ENCODE results near the gene EFCAB12.
"Not testable (repeated sequence)": the region's sequence is repeated elsewhere in the genome, so short reads cannot be mapped to it uniquely, and the experiment has no call there.

Gene EFCAB12

GRCh38 chr3:129364811-129365210, 63.6 kb downstream of the EFCAB12 start:
- not testable (repeated sequence) for DNase-seq

GRCh38 chr3:129363356-129363755, 65.1 kb downstream of the EFCAB12 start:
- DNase-seq: not testable (repeated sequence)

- DNase-seq: no peak
Measured at GRCh38 chr3:129360705-129361460, 67.6 kb downstream of the EFCAB12 start.

GRCh38 chr3:129360171-129360611, 68.2 kb downstream of the EFCAB12 start:
- DNase-seq: no peak

GRCh38 chr3:129358772-129359371, 69.6 kb downstream of the EFCAB12 start:
- DNase-seq: peak; percentile 41

- DNase-seq: no peak
Measured at GRCh38 chr3:129358177-129358771, 70.2 kb downstream of the EFCAB12 start.

GRCh38 chr3:129357616-129358015, 70.8 kb downstream of the EFCAB12 start:
- DNase-seq: no peak

GRCh38 chr3:129356756-129357425, 71.5 kb downstream of the EFCAB12 start:
- no peak for DNase-seq

- no peak for DNase-seq
Measured at GRCh38 chr3:129353589-129353941, 74.9 kb downstream of the EFCAB12 start.

- no peak for DNase-seq
Measured at GRCh38 chr3:129352650-129353588, 75.5 kb downstream of the EFCAB12 start.

- DNase-seq: no peak
Measured at GRCh38 chr3:129352045-129352444, 76.4 kb downstream of the EFCAB12 start.
